ENCODE measurements around the gene SOD2. TPM values are rescaled to one million over a fixed set of nuclear protein-coding genes. Genes with fewer than 3 reads are reported as not detected.

SOD2 gene
- total RNA-seq, 2 experiments from 2014 or later, result 36.4 to 49.2 TPM

DNA sequence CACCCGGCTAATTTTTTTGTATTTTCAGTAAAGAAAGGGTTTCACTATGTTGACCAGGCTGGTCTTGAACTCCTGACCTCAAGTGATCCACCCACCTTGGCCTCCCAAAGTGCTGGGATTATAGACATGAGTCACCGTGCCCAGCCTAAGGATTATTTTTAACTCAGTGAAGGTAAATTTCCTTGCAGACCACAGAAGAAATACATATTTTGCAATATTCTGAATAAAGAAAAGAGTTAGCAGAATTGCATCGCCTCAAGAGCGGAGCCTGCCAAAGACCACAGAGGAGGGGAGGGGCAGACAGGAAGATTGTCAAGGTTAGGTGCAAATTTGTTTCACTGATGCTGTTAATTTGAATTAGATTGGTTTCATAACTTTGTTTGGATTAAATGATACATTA, 47.4 kb downstream of the SOD2 start:
- Histone ChIP-seq H2AFZ (ENCODE audit: low read length) (no peak overlapping the region), H4K20me1 (ENCODE audit: insufficient read depth, low read length) (no peaks in the 10 kb centered on the region), H3K36me3 (ENCODE audit: insufficient read depth, low read length) (no peaks in the 10 kb centered on the region), H3K79me2 (ENCODE audit: insufficient read depth, low read depth, low read length) (no peaks in the 10 kb centered on the region), H3K27ac (ENCODE audit: low read depth, low read length, poor library complexity, severe bottlenecking) (no peak overlapping the region), H3K9me3 (ENCODE audit: low read length) (no peaks in the 10 kb centered on the region), H3K9me2 (ENCODE audit: insufficient read depth, low read length) (no peaks in the 10 kb centered on the region), H3K4me3 (ENCODE audit: low read depth, low read length, poor library complexity, severe bottlenecking) (no peak overlapping the region), H3K4me1 (ENCODE audit: insufficient read depth, low read length, poor library complexity, severe bottlenecking) (no peaks in the 10 kb centered on the region), H3K4me2 (ENCODE audit: low read length) (no peak overlapping the region)
- DNase-seq (ENCODE audit: low spot score), result no peak
- CTCF ChIA-PET (ENCODE audit: unreplicated experiment), result no interaction called here
- TF ChIP-seq, protein P1, sequence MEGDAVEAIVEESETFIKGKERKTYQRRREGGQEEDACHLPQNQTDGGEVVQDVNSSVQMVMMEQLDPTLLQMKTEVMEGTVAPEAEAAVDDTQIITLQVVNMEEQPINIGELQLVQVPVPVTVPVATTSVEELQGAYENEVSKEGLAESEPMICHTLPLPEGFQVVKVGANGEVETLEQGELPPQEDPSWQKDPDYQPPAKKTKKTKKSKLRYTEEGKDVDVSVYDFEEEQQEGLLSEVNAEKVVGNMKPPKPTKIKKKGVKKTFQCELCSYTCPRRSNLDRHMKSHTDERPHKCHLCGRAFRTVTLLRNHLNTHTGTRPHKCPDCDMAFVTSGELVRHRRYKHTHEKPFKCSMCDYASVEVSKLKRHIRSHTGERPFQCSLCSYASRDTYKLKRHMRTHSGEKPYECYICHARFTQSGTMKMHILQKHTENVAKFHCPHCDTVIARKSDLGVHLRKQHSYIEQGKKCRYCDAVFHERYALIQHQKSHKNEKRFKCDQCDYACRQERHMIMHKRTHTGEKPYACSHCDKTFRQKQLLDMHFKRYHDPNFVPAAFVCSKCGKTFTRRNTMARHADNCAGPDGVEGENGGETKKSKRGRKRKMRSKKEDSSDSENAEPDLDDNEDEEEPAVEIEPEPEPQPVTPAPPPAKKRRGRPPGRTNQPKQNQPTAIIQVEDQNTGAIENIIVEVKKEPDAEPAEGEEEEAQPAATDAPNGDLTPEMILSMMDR (conservative IDR thresholded peaks at IDR 0.05; ENCODE audit: low read length), result no peak
- no peak for TF ChIP-seq EZH2phosphoT487 (IDR thresholded peaks at IDR 0.05; ENCODE audit: borderline replicate concordance, low read depth, low read length)
- POLR2A ChIA-PET, result interaction anchor here (0.6 to 1.6 kb wide), 6 partner anchors 10 to 210 kb away, joined by 3 to 12 read pairs (median 5); no protein-coding TSS in a partner anchor
- BruUV-seq (replicated peaks), result no TSS peak
- intact Hi-C loops (cut with micrococcal nuclease; ENCODE audit: unreplicated experiment), result no loop called here

Small RNAs within 50 kb of the gene (small RNA-seq; reads per million reads assigned to genes)
- gene RNU4ATAC18P, result not detected

Other genes starting within 250 kb of the SOD2 start
- 93.3 and 99.3 TPM in 2 replicates for gene WTAP, start 34.3 kb upstream of the SOD2 start, total RNA-seq (2014; rRNA removed; shearing (Covaris generic))
- 115 and 117 TPM in 2 replicates for gene WTAP, start 34.3 kb upstream of the SOD2 start, total RNA-seq (2022)
- gene ACAT2, start 68.8 kb upstream of the SOD2 start, total RNA-seq (2014; rRNA removed; shearing (Covaris generic)), result 39.4 and 42.4 TPM in 2 replicates
- 90.1 and 110 TPM in 2 replicates for gene ACAT2, start 68.8 kb upstream of the SOD2 start, total RNA-seq (2022)
- 319 and 321 TPM in 2 replicates for gene TCP1, start 96.4 kb upstream of the SOD2 start, total RNA-seq (2014; rRNA removed; shearing (Covaris generic))
- gene TCP1, start 96.4 kb upstream of the SOD2 start, total RNA-seq (2022), result 340 and 386 TPM in 2 replicates
- 128 and 147 TPM in 2 replicates for gene MRPL18, start 97.2 kb upstream of the SOD2 start, total RNA-seq (2014; rRNA removed; shearing (Covaris generic))
- 102 and 117 TPM in 2 replicates for gene MRPL18, start 97.2 kb upstream of the SOD2 start, total RNA-seq (2022)
- not detected in 2 replicates for gene PNLDC1, start 107.0 kb upstream of the SOD2 start, total RNA-seq (2014; rRNA removed; shearing (Covaris generic))
- not detected in 2 replicates for gene PNLDC1, start 107.0 kb upstream of the SOD2 start, total RNA-seq (2022)
- gene MAS1, start 197.7 kb upstream of the SOD2 start, total RNA-seq (2014; rRNA removed; shearing (Covaris generic)), result under 0.01 TPM in 1 of 2 replicates, not detected in the other
- gene MAS1, start 197.7 kb upstream of the SOD2 start, total RNA-seq (2022), result not detected in 2 replicates

Measured in OCI-LY7 (cell line).